ENCODE data around the gene GPHN.

GRCh38 chr14:67068251-67068650 is 560.3 kb downstream of the GPHN start:
- TF ChIP-seq CTCF (IDR thresholded peaks at IDR 0.05) (no peak), POLR2A (IDR thresholded peaks at IDR 0.05) (no peak)

All from thyroid gland (tissue), 4 donors.